COR-L47 (cell line): ENCODE measurements around the gene CORO6.

Experiments used
- DNase-seq: peaks from one replicate; lab custom pipeline; 2025; lab: John Stamatoyannopoulos, UW

The CORO6 gene

DNA sequence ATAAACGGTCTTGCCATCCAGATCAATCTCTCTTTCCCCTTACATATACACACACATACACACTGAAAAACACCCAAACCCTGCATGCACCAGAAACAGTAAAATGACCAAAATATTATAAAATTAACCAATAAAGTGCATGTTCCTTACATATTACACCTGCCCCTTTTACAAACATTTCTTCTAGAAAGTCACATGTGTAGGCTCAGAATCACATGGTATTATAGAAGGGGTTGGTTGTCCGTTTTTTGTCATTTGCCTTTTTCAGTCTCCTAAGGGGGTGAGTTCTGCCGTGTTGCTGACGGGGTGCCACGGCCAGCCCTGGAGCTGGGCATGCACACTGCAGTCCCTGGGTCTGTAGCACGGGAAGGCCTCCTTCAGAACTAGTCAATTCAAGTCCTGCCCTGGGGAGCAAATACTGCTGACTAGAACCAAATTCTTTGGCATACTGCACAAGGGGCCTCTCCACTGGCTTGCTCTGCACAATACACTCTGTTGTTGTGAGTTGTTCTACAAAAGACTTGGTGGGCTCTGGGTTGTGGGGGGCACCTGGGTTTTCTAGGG is 8.0 kb upstream of the CORO6 start:
- no peak for DNase-seq

- no peak for DNase-seq
These were observed 7.1 kb upstream of the CORO6 start for GRCh38 chr17:29629839-29630238.

DNA sequence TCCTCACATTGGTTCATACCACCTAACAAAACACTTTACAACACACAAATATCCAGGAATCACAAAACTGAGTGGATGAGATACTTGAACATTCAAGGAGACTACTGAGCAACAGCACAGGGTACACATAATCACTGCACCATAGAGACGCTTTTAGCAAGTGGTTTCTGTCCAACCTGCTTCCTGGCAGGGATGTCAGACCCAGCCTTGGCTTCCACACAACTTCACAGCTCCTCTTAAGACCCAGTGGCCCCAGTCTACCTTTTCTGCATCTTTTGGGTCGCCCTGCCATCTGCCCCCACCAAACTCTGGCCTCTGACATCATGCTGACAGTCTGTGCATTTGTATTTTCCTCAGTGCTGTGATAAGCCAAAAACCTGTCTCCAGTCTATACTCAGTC is 5.9 kb upstream of the CORO6 start:
- DNase-seq, result no peak

DNA sequence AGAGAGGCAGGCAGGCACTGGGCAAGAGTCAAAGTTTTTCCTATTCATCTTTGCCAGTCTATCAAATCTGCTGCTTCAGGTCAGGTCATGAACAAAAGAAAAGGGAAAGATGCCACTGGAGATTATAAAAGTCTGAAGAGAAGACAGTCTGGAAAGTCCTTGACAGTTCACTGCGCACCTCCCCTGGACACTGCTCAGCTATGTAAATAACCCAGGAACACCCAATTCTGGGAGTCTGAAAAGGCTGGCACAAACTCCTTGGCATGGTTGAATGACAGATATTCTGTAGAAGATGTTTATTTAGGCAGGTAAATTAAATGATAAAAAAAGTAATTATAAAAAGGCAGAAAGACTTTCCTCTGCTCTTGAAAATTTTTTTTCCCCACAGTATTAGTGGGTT is 5.2 kb upstream of the CORO6 start:
- DNase-seq, result no peak

GRCh38 chr17:29625037-29625750 is 2.5 kb upstream of the CORO6 start:
- no peak for DNase-seq

- no peak for DNase-seq
These were observed 1.9 kb upstream of the CORO6 start for GRCh38 chr17:29624586-29624985.

DNA sequence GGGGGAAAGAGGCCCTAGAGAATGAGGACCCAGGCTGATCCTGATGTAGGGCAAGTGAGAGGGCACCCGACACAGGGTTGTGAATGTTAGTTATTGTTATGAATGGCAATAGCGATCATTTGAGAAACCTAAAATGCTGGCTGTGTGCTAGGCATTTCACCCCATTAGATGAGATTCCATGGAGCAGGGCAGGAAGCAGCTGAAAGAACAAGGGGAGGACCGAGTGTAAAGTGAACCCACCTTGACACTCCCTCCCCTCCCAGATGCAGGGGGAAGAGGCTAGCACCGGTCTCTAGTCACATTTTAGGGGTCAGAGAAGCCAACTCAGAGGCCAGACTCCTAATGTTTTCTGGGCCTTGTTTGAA is 553 bp upstream of the CORO6 start:
- no peak for DNase-seq

DNA sequence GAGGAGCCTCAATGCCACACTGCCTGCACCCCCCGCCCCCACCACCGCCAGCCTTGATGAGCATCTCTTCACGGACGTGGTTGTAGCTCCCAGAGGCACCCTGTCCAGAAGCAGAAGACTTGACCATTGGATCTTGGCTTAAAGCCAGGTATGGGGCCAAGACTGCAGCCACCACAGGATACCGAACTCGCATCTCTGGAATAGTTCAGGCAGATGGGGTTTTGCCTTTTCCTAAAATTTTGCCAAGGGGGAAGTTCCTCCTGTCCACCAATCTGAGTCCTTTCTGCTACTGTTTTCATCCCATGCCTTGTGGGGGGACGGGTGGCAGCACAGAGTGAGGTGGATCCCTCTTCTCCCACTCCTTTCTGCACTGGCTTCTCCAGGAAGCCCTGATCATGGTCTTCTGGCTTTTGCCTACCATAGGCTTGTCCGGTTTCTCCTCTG is 939 bp downstream of the CORO6 start:
- DNase-seq, result no peak

- DNase-seq, result no peak
These were observed 1.8 kb downstream of the CORO6 start for GRCh38 chr17:29620779-29621500.

GRCh38 chr17:29620271-29620670 is 2.4 kb downstream of the CORO6 start:
- no peak for DNase-seq

DNA sequence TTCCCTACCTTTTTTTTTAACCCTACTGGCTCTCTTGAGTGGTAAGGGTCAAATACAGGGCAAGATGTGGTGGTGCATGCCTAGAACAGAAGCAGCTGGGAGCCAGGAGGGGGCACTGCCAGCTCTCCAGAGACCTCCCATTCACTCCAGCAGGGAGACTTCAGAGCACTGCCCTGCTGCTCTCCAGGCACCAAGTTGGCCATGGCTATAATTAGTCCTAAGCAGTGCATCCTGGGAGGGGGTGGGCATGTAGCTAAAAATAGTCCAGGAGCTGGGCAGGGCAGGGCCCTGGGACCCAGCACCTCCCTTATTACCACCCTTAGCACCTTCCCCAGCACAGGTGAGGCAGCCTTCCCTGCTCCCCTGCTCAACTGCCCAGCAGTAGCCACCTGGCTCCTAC is 3.5 kb downstream of the CORO6 start:
- DNase-seq, result no peak

GRCh38 chr17:29618272-29619065 is 4.2 kb downstream of the CORO6 start:
- DNase-seq, result no peak

GRCh38 chr17:29617481-29618271 is 5.0 kb downstream of the CORO6 start:
- peak; percentile 77 for DNase-seq

DNA sequence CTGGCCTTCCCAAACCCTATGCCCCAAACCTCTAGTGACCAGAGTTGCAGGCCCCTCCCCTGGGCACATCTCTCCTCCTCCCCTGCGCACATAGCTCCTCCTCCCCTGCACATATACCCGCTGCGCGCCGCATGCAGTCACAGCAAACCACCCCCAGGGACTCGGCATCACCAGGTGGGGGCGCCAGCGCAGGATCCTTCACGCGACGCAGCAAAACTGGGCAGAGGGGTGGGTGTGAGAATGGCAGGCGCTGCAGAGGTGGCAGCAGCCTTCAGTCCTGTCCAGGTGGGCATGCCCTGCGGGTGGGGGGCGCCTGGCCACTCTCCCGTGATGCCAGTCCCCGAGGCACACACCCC is 5.6 kb downstream of the CORO6 start:
- DNase-seq, result peak; percentile 85

DNA sequence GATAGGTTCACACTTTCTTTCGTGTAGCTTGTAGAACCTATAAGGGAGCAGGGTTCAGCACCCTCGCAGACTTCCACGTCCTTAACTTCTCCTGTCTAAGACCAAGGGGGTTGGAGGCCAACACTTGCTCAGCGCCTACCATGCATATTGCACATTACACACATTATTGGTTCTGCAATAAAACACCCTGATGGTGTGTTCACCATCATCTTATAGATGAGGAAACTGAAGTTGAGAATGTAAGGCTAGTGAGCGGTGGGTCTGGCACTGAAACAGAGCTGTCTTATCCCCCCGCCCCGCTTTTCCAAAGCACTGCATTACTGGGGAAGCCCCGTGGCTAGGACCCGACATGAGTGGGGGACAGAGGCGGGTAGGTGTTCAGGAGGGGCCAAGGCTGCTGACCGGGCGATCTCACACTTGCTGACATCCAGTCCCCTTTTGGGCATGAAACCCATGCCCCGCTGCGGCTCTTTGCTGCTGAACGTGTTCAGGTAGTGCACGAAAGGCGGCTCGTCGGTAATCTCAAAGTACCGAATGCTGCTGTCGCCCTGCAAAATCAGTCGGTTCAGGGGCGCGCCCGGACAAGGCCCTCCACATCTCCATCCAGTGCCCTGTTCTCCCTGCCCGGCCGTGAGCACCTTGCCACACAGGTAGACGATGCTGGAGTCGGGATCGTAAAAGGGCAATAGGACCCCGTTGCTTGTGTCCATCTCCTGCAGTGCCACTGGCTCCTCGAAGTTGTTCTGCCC is 6.2 kb downstream of the CORO6 start:
- no peak for DNase-seq

DNA sequence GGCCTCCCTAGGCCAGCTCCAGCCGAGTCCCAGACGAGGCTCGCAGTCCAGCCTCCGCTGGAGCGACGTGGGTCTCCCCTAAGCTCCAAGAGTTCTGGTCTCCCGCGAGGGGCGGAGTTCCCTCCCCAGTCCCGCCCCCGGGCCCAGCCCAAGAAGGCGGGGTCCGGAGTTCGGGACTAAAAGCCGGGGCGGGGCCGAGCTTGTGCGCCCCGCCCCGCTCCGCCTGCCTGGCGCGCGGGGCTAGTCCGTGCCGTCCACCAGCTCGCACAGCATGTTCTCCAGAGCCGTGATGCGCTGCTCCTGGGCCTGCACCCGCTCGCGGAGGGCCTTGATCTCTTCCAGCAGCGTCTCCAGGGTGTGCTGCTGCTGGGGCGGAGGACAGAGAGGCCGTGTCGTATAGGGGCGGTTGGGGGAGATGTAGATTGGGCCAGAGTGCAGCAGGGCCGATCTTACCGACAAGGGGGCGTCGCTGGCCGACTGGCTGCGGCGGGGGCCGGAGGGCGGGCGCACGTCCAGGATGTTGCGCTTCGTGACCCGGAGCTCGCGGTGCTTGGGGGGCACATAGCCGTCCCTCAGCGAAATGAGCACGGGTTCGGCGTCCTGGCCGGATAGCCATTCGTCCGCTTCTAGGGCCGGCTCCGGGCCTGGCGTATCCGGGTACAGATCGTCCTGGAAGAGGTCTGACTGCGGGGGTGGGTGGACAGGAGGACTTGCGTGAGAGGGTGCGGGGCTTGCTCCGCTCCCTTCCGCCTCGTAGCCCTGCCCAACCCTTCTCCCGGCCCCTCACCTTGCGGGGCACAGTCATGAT is 7.0 kb downstream of the CORO6 start:
- DNase-seq, result peak; percentile 76

DNA sequence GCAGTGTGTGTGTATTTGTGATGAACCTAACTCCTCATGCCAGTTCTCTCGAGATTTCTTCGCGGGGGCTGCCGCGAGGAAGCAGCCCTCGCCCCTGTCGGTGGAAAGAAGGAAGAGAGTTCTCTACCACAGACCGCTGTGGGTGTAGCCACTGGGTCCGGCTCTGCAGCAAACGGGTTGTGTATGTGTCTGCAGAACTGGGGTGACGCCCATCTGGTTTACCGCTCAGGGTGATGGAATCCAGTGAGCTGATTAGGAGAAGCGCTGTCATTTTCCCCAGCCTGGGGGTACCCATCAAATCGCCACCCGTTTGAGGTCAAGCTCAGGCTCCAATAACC is 7.7 kb downstream of the CORO6 start:
- DNase-seq, result no peak

- no peak for DNase-seq
These were observed 8.2 kb downstream of the CORO6 start for GRCh38 chr17:29614349-29615047.

DNA sequence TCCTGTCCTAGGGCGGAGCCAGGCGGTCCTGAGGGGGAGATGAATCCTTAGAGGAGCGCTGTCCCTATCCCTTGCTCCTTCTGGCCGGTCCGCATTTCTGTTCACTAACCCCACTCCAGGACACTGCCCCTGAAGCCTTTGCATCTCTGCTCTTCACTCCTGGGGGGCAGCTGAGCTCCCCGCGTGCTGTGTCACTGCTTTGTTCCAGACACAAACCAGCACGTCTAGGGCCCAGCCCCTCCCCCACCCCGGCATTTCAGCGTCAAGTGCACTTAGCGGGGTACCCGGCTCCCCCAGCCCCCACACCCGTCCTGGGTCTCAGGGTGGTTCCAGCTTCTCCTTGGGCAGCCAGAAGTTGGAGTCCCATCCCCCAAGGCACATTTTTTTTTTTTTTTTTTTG is 8.9 kb downstream of the CORO6 start:
- no peak for DNase-seq

DNA sequence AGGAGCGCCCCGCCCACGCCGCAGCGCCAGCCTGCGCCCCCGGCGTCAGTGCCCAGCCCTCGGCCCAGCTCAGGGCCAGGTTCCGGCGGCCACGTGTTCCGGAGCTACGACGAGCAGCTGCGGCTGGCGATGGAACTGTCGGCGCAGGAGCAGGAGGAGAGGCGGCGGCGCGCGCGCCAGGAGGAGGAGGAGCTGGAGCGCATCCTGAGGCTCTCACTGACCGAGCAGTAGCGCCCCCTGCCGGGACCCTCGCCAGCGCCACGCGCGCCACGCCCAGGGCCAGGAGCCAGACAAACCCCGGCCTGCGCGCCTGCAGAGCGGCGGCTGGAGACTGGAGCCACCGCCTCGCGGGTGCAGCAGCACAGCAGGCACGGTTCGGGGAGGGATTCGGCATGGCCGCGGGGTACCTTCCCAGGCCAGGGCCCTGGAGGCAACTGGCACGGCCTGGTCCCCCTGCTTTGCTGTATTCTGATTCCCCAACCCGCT is 9.3 kb downstream of the CORO6 start:
- no peak for DNase-seq
